NB4 (cell line): ENCODE measurements around the gene CACNG4.

ENCODE experiments used
- MAX ChIP-seq: IDR thresholded peaks from 2 replicates; pipeline ENCODE4 v1.6.1; 2011; ENCODE audit warnings: low read depth, low read length
- POLR2A ChIP-seq: IDR thresholded peaks from 2 replicates; pipeline ENCODE4 v1.6.1; 2011; ENCODE audit warnings: mild to moderate bottlenecking; ENCODE audit not compliant: insufficient read length; ENCODE audit errors: extremely low read depth
- TF ChIP-seq, protein P1 (sequence below): IDR thresholded peaks from one replicate; pipeline ENCODE4 v1.5.1; 2012; ENCODE audit warnings: low read depth, low read length

DNA sequence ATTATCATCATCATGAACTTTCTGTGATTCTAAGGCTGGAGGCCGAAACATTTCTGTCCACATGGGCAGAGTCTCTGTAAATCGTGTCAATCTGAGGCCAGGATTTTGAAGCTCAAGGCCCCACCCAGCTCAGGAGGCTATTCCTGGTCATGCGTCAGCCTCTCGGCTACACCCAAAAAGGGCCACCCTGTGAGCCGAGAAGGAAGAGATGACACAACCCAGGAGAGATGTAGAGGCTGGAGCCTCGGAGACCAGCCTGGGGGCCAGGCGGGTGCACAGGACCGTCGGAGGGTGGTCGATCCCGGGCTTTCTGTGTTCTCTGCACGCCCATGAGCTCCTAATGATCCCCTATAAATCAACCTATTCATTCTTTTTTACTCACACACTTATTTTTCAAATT is 78.8 kb downstream of the CACNG4 start:
- TF ChIP-seq, protein P1, sequence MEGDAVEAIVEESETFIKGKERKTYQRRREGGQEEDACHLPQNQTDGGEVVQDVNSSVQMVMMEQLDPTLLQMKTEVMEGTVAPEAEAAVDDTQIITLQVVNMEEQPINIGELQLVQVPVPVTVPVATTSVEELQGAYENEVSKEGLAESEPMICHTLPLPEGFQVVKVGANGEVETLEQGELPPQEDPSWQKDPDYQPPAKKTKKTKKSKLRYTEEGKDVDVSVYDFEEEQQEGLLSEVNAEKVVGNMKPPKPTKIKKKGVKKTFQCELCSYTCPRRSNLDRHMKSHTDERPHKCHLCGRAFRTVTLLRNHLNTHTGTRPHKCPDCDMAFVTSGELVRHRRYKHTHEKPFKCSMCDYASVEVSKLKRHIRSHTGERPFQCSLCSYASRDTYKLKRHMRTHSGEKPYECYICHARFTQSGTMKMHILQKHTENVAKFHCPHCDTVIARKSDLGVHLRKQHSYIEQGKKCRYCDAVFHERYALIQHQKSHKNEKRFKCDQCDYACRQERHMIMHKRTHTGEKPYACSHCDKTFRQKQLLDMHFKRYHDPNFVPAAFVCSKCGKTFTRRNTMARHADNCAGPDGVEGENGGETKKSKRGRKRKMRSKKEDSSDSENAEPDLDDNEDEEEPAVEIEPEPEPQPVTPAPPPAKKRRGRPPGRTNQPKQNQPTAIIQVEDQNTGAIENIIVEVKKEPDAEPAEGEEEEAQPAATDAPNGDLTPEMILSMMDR, result no peak
- TF ChIP-seq MAX (no peak), POLR2A (no peak)
